ENCODE results near the gene PDE6B. TPM values are rescaled to one million over a fixed set of nuclear protein-coding genes. Genes with fewer than 3 reads are reported as not detected.

The PDE6B gene
- total RNA-seq, 1 donor = not detected

DNA sequence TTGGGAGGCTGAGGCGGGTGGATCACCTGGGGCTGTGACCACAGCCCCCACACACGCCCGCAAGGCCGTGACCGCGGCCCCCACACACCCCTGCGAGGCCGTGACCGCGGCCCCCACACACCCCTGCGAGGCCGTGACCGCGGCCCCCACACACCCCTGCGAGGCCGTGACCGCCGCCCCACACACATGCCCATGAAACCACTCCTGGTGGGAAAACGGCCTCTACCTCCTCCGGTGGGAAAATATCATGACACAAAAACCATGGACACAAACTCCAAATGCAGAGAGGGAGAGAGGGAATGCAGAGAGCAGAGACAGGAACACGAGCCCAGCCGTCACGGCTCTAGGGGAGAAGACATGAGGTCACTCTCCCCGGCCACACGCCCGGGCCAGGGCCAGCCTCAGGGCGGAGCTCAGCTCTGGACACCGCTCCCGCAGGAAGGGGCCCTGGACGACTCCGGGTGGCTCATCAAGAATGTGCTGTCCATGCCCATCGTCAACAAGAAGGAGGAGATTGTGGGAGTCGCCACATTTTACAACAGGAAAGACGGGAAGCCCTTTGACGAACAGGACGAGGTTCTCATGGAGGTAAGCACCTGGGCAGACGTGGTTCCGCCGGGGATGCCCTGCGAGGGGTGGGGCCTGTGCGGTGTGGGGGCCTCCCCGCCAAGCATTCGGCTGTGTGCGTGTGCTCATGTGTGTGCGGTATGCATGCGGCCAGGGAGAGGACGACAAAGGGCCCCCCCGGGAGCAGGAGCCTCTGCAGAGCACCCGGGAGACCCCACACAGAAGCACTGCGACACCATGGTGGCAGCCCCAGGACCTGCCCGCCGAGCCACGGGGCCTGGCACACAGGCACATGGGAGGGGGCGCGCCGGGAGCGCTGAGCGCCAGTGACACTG lies 31.3 kb downstream of the PDE6B start:
- TF ChIP-seq CTCF (IDR thresholded peaks at IDR 0.05; ENCODE audit: extremely low read depth, low read depth, low read length) = no peak
- Histone ChIP-seq H3K27me3 (ENCODE audit: insufficient read depth, low read length) (no peaks in the 10 kb centered on the region), H4K20me1 (ENCODE audit: insufficient read depth, low read length) (no peaks in the 10 kb centered on the region), H3K36me3 (ENCODE audit: insufficient read depth, low read length) (no peaks in the 10 kb centered on the region), H2AFZ (ENCODE audit: low read length) (no peak overlapping the region), H3K27ac (ENCODE audit: low read depth, low read length) (no peak overlapping the region), H3K79me2 (ENCODE audit: insufficient read depth, low read length) (no peaks in the 10 kb centered on the region), H3K9me3 (ENCODE audit: low read depth, low read length) (no peaks in the 10 kb centered on the region), H3K4me1 (ENCODE audit: insufficient read depth, low read length) (no peaks in the 10 kb centered on the region), H3K4me2 (ENCODE audit: insufficient read depth, low read length) (no peak overlapping the region), H3K4me3 (ENCODE audit: insufficient read depth, low read length) (no peak overlapping the region)
- DNase-seq (ENCODE audit: insufficient read length, low spot score, missing footprints) = peak; percentile 93

GRCh38 chr4:657338-657833 lies 32.0 kb downstream of the PDE6B start:
- H3K27me3 ChIP-seq (ENCODE audit: insufficient read depth, low read length) = no peaks in the 10 kb centered on the region
- DNase-seq (ENCODE audit: insufficient read length, low spot score, missing footprints) = peak; percentile 64
- H3K36me3 ChIP-seq (ENCODE audit: insufficient read depth, low read length) = no peaks in the 10 kb centered on the region
- no peak overlapping the region for H3K4me2 ChIP-seq (ENCODE audit: insufficient read depth, low read length)
- H2AFZ ChIP-seq (ENCODE audit: low read length) = no peak overlapping the region
- H3K9me3 ChIP-seq (ENCODE audit: low read depth, low read length) = no peaks in the 10 kb centered on the region
- H4K20me1 ChIP-seq (ENCODE audit: insufficient read depth, low read length) = no peaks in the 10 kb centered on the region
- no peaks in the 10 kb centered on the region for H3K4me1 ChIP-seq (ENCODE audit: insufficient read depth, low read length)
- H3K4me3 ChIP-seq (ENCODE audit: insufficient read depth, low read length) = no peak overlapping the region
- no peak for TF ChIP-seq CTCF (IDR thresholded peaks at IDR 0.05; ENCODE audit: extremely low read depth, low read depth, low read length)
- no peaks in the 10 kb centered on the region for H3K79me2 ChIP-seq (ENCODE audit: insufficient read depth, low read length)
- no peak overlapping the region for H3K27ac ChIP-seq (ENCODE audit: low read depth, low read length)

GRCh38 chr4:657834-658667 lies 32.7 kb downstream of the PDE6B start:
- TF ChIP-seq CTCF (IDR thresholded peaks at IDR 0.05; ENCODE audit: extremely low read depth, low read depth, low read length) = no peak
- H3K9me3 ChIP-seq (ENCODE audit: low read depth, low read length) = no peaks in the 10 kb centered on the region

More at GRCh38 chr4:657834-658667, 32.7 kb downstream of the PDE6B start:
- Histone ChIP-seq H3K79me2 (ENCODE audit: insufficient read depth, low read length) (no peaks in the 10 kb centered on the region), H3K4me1 (ENCODE audit: insufficient read depth, low read length) (no peaks in the 10 kb centered on the region), H2AFZ (ENCODE audit: low read length) (no peak overlapping the region), H3K36me3 (ENCODE audit: insufficient read depth, low read length) (no peaks in the 10 kb centered on the region), H4K20me1 (ENCODE audit: insufficient read depth, low read length) (no peaks in the 10 kb centered on the region), H3K27me3 (ENCODE audit: insufficient read depth, low read length) (peaks cover 2% of the 10 kb centered on the region), H3K27ac (ENCODE audit: low read depth, low read length) (no peak overlapping the region), H3K4me2 (ENCODE audit: insufficient read depth, low read length) (no peak overlapping the region), H3K4me3 (ENCODE audit: insufficient read depth, low read length) (no peak overlapping the region)
- peak; percentile 57 for DNase-seq (ENCODE audit: insufficient read length, low spot score, missing footprints)
